Measurements from ENCODE around the gene KLHL2. TPM values are rescaled to one million over a fixed set of nuclear protein-coding genes. Genes with fewer than 3 reads are reported as not detected.

The KLHL2 gene
- total and polyA plus RNA-seq, 2 of the 13 experiments (the other 11 are each of a cell fraction or from before 2014, with no cell fraction given): 9.2 to 17.6 TPM

- in situ Hi-C loops (cut with HindIII; ENCODE audit: extremely low pct_ligation_motif_present, low pct_unique_long_range_greater_than_20kb): no loop called here
- H3K79me2 ChIP-seq (ENCODE audit: insufficient read depth, low read length): peaks cover 100% of the 10 kb centered on the region
- TF ChIP-seq, protein P1, sequence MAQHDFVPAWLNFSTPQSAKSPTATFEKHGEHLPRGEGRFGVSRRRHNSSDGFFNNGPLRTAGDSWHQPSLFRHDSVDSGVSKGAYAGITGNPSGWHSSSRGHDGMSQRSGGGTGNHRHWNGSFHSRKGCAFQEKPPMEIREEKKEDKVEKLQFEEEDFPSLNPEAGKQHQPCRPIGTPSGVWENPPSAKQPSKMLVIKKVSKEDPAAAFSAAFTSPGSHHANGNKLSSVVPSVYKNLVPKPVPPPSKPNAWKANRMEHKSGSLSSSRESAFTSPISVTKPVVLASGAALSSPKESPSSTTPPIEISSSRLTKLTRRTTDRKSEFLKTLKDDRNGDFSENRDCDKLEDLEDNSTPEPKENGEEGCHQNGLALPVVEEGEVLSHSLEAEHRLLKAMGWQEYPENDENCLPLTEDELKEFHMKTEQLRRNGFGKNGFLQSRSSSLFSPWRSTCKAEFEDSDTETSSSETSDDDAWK (CRISPR knock-in tag; IDR thresholded peaks at IDR 0.05): no peak
- DNase-seq (ENCODE audit: low spot score): no peak
- CTCF ChIA-PET (ENCODE audit: low intra/inter-chr PET ratio, low total read pairs): no interaction called here
- H3K9ac ChIP-seq (ENCODE audit: insufficient read depth, low read depth, low read length): peak overlapping the region; percentile 96; the same call in 1 of the 2 replicates
- H4K20me1 ChIP-seq (ENCODE audit: insufficient read depth, low read length): peaks cover 89% of the 10 kb centered on the region
- H3K27ac ChIP-seq (ENCODE audit: extremely low read length, insufficient read depth, low read length): no peak overlapping the region
- H3K4me3 ChIP-seq (replicated peaks in 1 of 3; ENCODE audit: insufficient read depth in 1 of 3, low read depth in 2 of 3, low read length in 3 of 3): peak overlapping the region; percentile 8 to 96 (median 78); a peak in 3 of 6 replicates
- intact Hi-C loops (cut with micrococcal nuclease; ENCODE audit: unreplicated experiment): no loop called here
- ATAC-seq: no peak
- FAIRE-seq: no peak
- POLR2A ChIA-PET: interaction anchor here (0.6 kb wide), 1 partner anchor 132 kb away, joined by 3 read pairs; no protein-coding TSS in a partner anchor
- peaks cover 0 to 51% of the 10 kb centered on the region in 2 experiments for H3K36me3 ChIP-seq (replicated peaks in 1 of 2; ENCODE audit: control insufficient read depth in 1 of 2, insufficient read depth in 2 of 2, low read length in 2 of 2)
- no peaks in the 10 kb centered on the region for H3K9me3 ChIP-seq (ENCODE audit: low read length)
- no TSS peak for BruUV-seq (replicated peaks)
- H3K27me3 ChIP-seq (ENCODE audit: control insufficient read depth in 1 of 2, insufficient read depth in 2 of 2, low read length in 2 of 2): peaks cover 0 to 5% of the 10 kb centered on the region in 2 experiments; a peak in 1 of 5 replicates
- peaks cover 69% of the 10 kb centered on the region for H3K4me1 ChIP-seq (ENCODE audit: insufficient read depth, low read length)
- H3K4me2 ChIP-seq (ENCODE audit: low read depth, low read length): peak overlapping the region; percentile 88
- 26% methylated on average over 1 of the region's 1 CpG for WGBS (ENCODE audit: low lambda C conversion rate)
- H2AFZ ChIP-seq (ENCODE audit: low read length): no peak overlapping the region
Measured at GRCh38 chr4:165332502-165332901, 125.1 kb downstream of the KLHL2 start.

GRCh38 chr4:165335163-165335703, 127.9 kb downstream of the KLHL2 start:
- Histone ChIP-seq H2AFZ (ENCODE audit: low read length) (no peak overlapping the region), H3K4me1 (ENCODE audit: insufficient read depth, low read length) (peaks cover 84% of the 10 kb centered on the region), H3K36me3 (replicated peaks in 1 of 2; ENCODE audit: control insufficient read depth in 1 of 2, insufficient read depth in 2 of 2, low read length in 2 of 2) (peaks cover 4 to 71% of the 10 kb centered on the region in 2 experiments), H4K20me1 (ENCODE audit: insufficient read depth, low read length) (peaks cover 96% of the 10 kb centered on the region), H3K79me2 (ENCODE audit: insufficient read depth, low read length) (peaks cover 90% of the 10 kb centered on the region), H3K9ac (ENCODE audit: insufficient read depth, low read depth, low read length) (no peak overlapping the region; the same call in 1 of the 2 replicates), H3K4me2 (ENCODE audit: low read depth, low read length) (peak overlapping the region; percentile 88), H3K27ac (ENCODE audit: extremely low read length, insufficient read depth, low read length) (no peak overlapping the region), H3K9me3 (ENCODE audit: low read length) (no peaks in the 10 kb centered on the region), H3K27me3 (ENCODE audit: control insufficient read depth in 1 of 2, insufficient read depth in 2 of 2, low read length in 2 of 2) (no peaks in the 10 kb centered on the region; a peak in 1 of 5 replicates), H3K4me3 (replicated peaks in 1 of 3; ENCODE audit: insufficient read depth in 1 of 3, low read depth in 2 of 3, low read length in 3 of 3) (no peak overlapping the region; a peak in 2 of 6 replicates)
- ChIA-PET CTCF (ENCODE audit: low intra/inter-chr PET ratio, low total read pairs) (no interaction called here), POLR2A (interaction anchor here (1.4 kb wide), 1 partner anchor 8 kb away, joined by 4 read pairs; the partner anchor contains the start of gene MSMO1)
- in situ Hi-C loops (cut with HindIII; ENCODE audit: extremely low pct_ligation_motif_present, low pct_unique_long_range_greater_than_20kb): no loop called here
- DNase-seq (ENCODE audit: low spot score) (no peak), FAIRE-seq (no peak), ATAC-seq (no peak)
- 81% methylated on average over 3 of the region's 3 CpGs for WGBS (ENCODE audit: low lambda C conversion rate)
- peak; percentile 71 for TF ChIP-seq RBM22 (optimal IDR thresholded peaks at IDR 0.05; ENCODE audit: low read length)
- 0 out of 2 replicates have a peak, but pooled peaks have one; percentile 40 for TF ChIP-seq PAF1 (CRISPR knock-in tag; IDR thresholded peaks at IDR 0.05)
- no peak for TF ChIP-seq ZNF598 (CRISPR knock-in tag; IDR thresholded peaks at IDR 0.05; ENCODE audit: borderline replicate concordance)
- intact Hi-C loops (cut with micrococcal nuclease; ENCODE audit: unreplicated experiment): no loop called here
- no TSS peak for BruUV-seq (replicated peaks)
